K562 (cell line): ENCODE measurements around the gene ANAPC16. TPM values are rescaled to one million over a fixed set of nuclear protein-coding genes. Genes with fewer than 3 reads are reported as not detected.

Source experiments
- ATAC-seq: fragments of 200-7000 bp; cut with Tn5 transposase; 3 replicates; pipeline ENCODE4 v1.9.1; 2020; ENCODE audit warnings: moderate library complexity
- BruUV-seq: library from RNA; stranded (reverse); fragments of 400-500 nt; replicated peaks from 2 replicates; lab custom pipeline; 2021; lab: Mats Ljungman, UMichigan
- CTCF ChIA-PET: fragments of 300-600 bp; formaldehyde crosslinking; extraction: SDS; loops from one replicate; lab custom pipeline; 2021; ENCODE audit warnings: low intra/inter-chr PET ratio; lab: Yijun Ruan, JAX
- POLR2A ChIA-PET: fragments of 300-600, 350-650 bp; sonication (Branson Sonifier 250); formaldehyde crosslinking; extraction: SDS; loops from one replicate; lab custom pipeline; 2021; ENCODE audit warnings: antibody characterized with exemption, inconsistent platforms; lab: Yijun Ruan, JAX
- DNase-seq, 4 experiments: peaks; one replicate each; pipeline versions ENCODE4 v3.0.0 to v3.0.0-alpha.2; 2011 to 2018; ENCODE audit warnings: low spot score in 3 of 4, mixed read lengths in 3 of 4; ENCODE audit errors: extremely low read depth in 1 of 4
- FAIRE-seq: peaks from 2 replicates; lab custom pipeline; 2011; peaks lifted over from hg19 to GRCh38; lab: Jason Lieb, UNC
- H2AFZ ChIP-seq: 2 replicates; pipeline ENCODE4 v1.6.0; 2011; ENCODE audit warnings: low read depth, low read length, control low read depth, inconsistent platforms
- H3K27ac ChIP-seq: fragments of 200-600 bp; 3 replicates; pipeline ENCODE4 v1.8.0; 2011; ENCODE audit warnings: low read depth, mild to moderate bottlenecking, control low read depth, inconsistent platforms, low read length, moderate library complexity, mixed read lengths; ENCODE audit errors: extremely low read depth
- H3K27me3 ChIP-seq, 2 experiments: fragments of 300-600 bp in 1 of 2; 2 replicates in 1 of 2; 3 replicates in 1 of 2; pipeline versions ENCODE4 v1.6.0 to v1.8.0; 2011; ENCODE audit warnings: inconsistent platforms in 2 of 2, low read length in 2 of 2, mild to moderate bottlenecking in 1 of 2, mixed read lengths in 1 of 2, moderate library complexity in 1 of 2; ENCODE audit not compliant: control insufficient read depth in 2 of 2, insufficient read depth in 2 of 2
- H3K36me3 ChIP-seq: fragments of 300-600 bp; 3 replicates; pipeline ENCODE4 v1.8.0; 2011; ENCODE audit warnings: mild to moderate bottlenecking, low read length, inconsistent platforms; ENCODE audit not compliant: control insufficient read depth, insufficient read depth
- H3K4me1 ChIP-seq, 2 experiments: fragments of 200-600 bp in 1 of 2; replicated peaks in 1 of 2; 2 replicates in 1 of 2; 3 replicates in 1 of 2; pipeline versions ENCODE4 v1.5.1 to v1.8.0; 2011; ENCODE audit warnings: inconsistent platforms in 2 of 2, low read length in 2 of 2, mild to moderate bottlenecking in 1 of 2, mixed read lengths in 1 of 2, moderate library complexity in 1 of 2; ENCODE audit not compliant: control insufficient read depth in 2 of 2, insufficient read depth in 2 of 2
- H3K4me2 ChIP-seq: 2 replicates; pipeline ENCODE4 v1.6.1; 2011; ENCODE audit warnings: low read length, control low read depth, inconsistent platforms, mixed read lengths; ENCODE audit not compliant: insufficient read depth
- H3K4me3 ChIP-seq: fragments of 200-600 bp; sonication (generic), shearing (Covaris generic); 2 replicates; pipeline ENCODE4 v1.5.1; 2016; ENCODE audit warnings: control low read depth, inconsistent platforms
- H3K79me2 ChIP-seq: fragments of 200-600 bp; 3 replicates; pipeline ENCODE4 v1.8.0; 2011; ENCODE audit warnings: low read length, inconsistent platforms; ENCODE audit not compliant: control insufficient read depth, insufficient read depth
- H3K9ac ChIP-seq, 2 experiments: 2 replicates each; pipeline versions ENCODE4 v1.6.0 to v1.6.1; 2011; ENCODE audit warnings: low read depth in 2 of 2, low read length in 2 of 2, control low read depth in 1 of 2, inconsistent platforms in 1 of 2, mild to moderate bottlenecking in 1 of 2, mixed read lengths in 1 of 2; ENCODE audit not compliant: insufficient read depth in 1 of 2
- H3K9me1 ChIP-seq: one replicate; pipeline ENCODE4 v1.6.0; 2011; ENCODE audit warnings: inconsistent platforms, mild to moderate bottlenecking, low read length, moderate library complexity; ENCODE audit not compliant: control insufficient read depth, insufficient read depth
- H3K9me3 ChIP-seq: replicated peaks from 2 replicates; pipeline ENCODE4 v1.5.1; 2011; ENCODE audit warnings: low read depth, low read length, inconsistent platforms; ENCODE audit not compliant: control insufficient read depth, insufficient read depth
- H4K20me1 ChIP-seq: replicated peaks from 2 replicates; pipeline ENCODE4 v1.6.1; 2011; ENCODE audit warnings: low read length, inconsistent platforms, mixed read lengths; ENCODE audit not compliant: control insufficient read depth, insufficient read depth
- ATF1 ChIP-seq, 2 experiments: fragments of 450-650 bp in 1 of 2; IDR thresholded peaks; 2 replicates each; pipeline ENCODE4 v1.6.1; 2016; ENCODE audit warnings: missing compliant biosample characterization in 1 of 2, missing genetic modification characterization in 1 of 2
- MYBL2 ChIP-seq, 2 experiments: fragments of 450-650 bp in 1 of 2; sonication (generic) in 1 of 2; formaldehyde crosslinking in 1 of 2; IDR thresholded peaks; 2 replicates each; pipeline versions ENCODE4 v1.6.1 to v1.8.1; 2017 to 2022; ENCODE audit warnings: borderline replicate concordance in 1 of 2, inconsistent platforms in 1 of 2, low read depth in 1 of 2, mild to moderate bottlenecking in 1 of 2, missing genetic modification reagents in 1 of 2, moderate library complexity in 1 of 2
- NFATC3 ChIP-seq: fragments of 450-650 bp; IDR thresholded peaks from 2 replicates; pipeline ENCODE4 v1.6.1; 2017; ENCODE audit warnings: mild to moderate bottlenecking
- SAFB ChIP-seq: fragments of 200-400 bp; formaldehyde crosslinking; IDR thresholded peaks from 2 replicates; pipeline ENCODE4 v1.6.1; 2017; ENCODE audit warnings: low read depth, low read length, borderline replicate concordance
- TAF9B ChIP-seq: fragments of 450-650 bp; IDR thresholded peaks from 2 replicates; pipeline ENCODE4 v1.6.1; 2018; ENCODE audit warnings: mild to moderate bottlenecking; ENCODE audit not compliant: partially characterized antibody
- WHSC1 ChIP-seq: IDR thresholded peaks from one replicate; pipeline ENCODE4 v1.6.1; 2012; ENCODE audit warnings: low read length, control low read depth, inconsistent platforms
- ZFX ChIP-seq: sonication (generic); formaldehyde crosslinking; IDR thresholded peaks from 2 replicates; pipeline ENCODE4 v1.8.0; 2022; ENCODE audit warnings: mild to moderate bottlenecking, missing genetic modification reagents, moderate library complexity
- ZNF561 ChIP-seq: fragments of 450-650 bp; formaldehyde crosslinking; conservative IDR thresholded peaks from 2 replicates; pipeline ENCODE4 v1.4.0; 2020; ENCODE audit warnings: mild to moderate bottlenecking, moderate library complexity
- WGBS: fragments of 100-300 bp; shearing (Covaris generic); methylation state at CpG from one replicate; pipeline ENCODE4 v1.1.6; 2016; ENCODE audit warnings: low coverage, mixed read lengths; ENCODE audit not compliant: insufficient coverage; ENCODE audit errors: missing lambda C conversion rate; 5-methylcytosine and 5-hydroxymethylcytosine counted together
- in situ Hi-C: fragments of 300-500 bp; cut with MboI; formaldehyde crosslinking; loops from 4 replicates; pipeline ENCODE4 v1.15.0; 2018; ENCODE audit warnings: inconsistent platforms, mixed read lengths
- intact Hi-C: fragments of 100-400 bp; cut with micrococcal nuclease; formaldehyde crosslinking; loops from 2 replicates; pipeline ENCODE4 v1.14.2; 2022
- polyA plus RNA-seq, 8 experiments: library from polyadenylated mRNA; depleted of rRNA in 4 of 8; stranded (reverse) in 5 of 8; unstranded in 3 of 8; fragments of >200 nt; fragmentation: Nextera tagmentation in 2 of 8; fragmentation: Illumina TruSeq in 1 of 8; extraction: Ambion mirVana in 2 of 8; extraction: Trizol in 1 of 8; gene quantifications; 2 replicates each; pipeline versions ENCODE4 v1.2.1 to v1.2.3, GENCODE V29; 2011 to 2014; ENCODE audit warnings: inconsistent platforms in 1 of 8, missing spikeins in 1 of 8
- total RNA-seq, 7 experiments: library from RNA; depleted of rRNA in 6 of 7; stranded (reverse); fragments of >200 nt in 6 of 7; fragmentation: Illumina TruSeq in 2 of 7; extraction: Trizol in 2 of 7; gene quantifications; 2 replicates each; pipeline versions ENCODE4 v1.2.1 to v1.2.3, GENCODE V29; 2011 to 2021; ENCODE audit warnings: low replicate concordance in 1 of 7
- TF ChIP-seq, protein P1 (sequence below): fragments of 150-350 bp; IDR thresholded peaks from 2 replicates; pipeline ENCODE4 v1.6.1; 2014; ENCODE audit warnings: low read depth, mild to moderate bottlenecking, low read length, borderline replicate concordance
- TF ChIP-seq, protein P2 (sequence below): sonication (generic); formaldehyde crosslinking; IDR thresholded peaks from 2 replicates; pipeline ENCODE4 v1.8.1; 2023; ENCODE audit warnings: mild to moderate bottlenecking, missing genetic modification reagents
- TF ChIP-seq, protein P3 (sequence below): fragments of 450-650 bp; formaldehyde crosslinking; IDR thresholded peaks from 2 replicates; pipeline ENCODE4 v1.4.0; 2022; ENCODE audit warnings: missing genetic modification characterization

The ANAPC16 gene
- total and polyA plus RNA-seq, 9 of the 15 experiments (the other 6 are each of a cell fraction or from before 2014, with no cell fraction given): 42.6 to 208 (median 108) TPM

DNA sequence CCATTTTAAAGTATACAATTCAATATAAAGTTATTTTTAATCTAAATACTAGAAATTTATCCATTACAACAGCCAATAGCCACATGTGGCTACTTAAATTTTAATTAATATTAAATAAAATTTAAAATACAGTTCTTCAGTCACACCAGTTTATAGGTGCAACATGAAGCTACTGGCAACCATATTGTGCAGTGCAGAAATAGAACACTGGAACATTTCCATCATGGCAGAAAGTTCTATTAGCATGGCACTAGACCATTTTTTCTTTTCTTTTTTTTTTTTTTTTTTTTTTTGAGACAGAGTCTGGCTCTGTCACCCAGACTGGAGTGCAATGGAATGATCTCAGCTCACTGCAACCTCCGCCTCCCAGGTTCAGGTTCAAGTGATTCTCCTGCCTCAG is 5.5 kb downstream of the ANAPC16 start:
- no peaks in the 10 kb centered on the region for H4K20me1 ChIP-seq
- no peaks in the 10 kb centered on the region for H3K27me3 ChIP-seq
- CTCF ChIA-PET: interaction anchor here (0.6 to 1.3 kb wide), 2 partner anchors 14 to 173 kb away, joined by 3 to 4 read pairs; no protein-coding TSS in a partner anchor
- H3K9me1 ChIP-seq: no peaks in the 10 kb centered on the region
- H3K9me3 ChIP-seq: no peaks in the 10 kb centered on the region
- no TSS peak for BruUV-seq
- H3K79me2 ChIP-seq: peaks cover 50% of the 10 kb centered on the region
- in situ Hi-C loops (loop anchor here (5.0 to 10.0 kb wide), 2 partner anchors 106 to 316 kb away; no protein-coding TSS in a partner anchor), intact Hi-C loops (no loop called here)
- POLR2A ChIA-PET: interaction anchor here (0.6 to 9.2 kb wide), 5 partner anchors 8 to 69 kb away, joined by 3 to 70 read pairs (median 6); partner anchors contain the start of gene DDIT4
- H3K4me1 ChIP-seq: peaks cover 8 to 27% of the 10 kb centered on the region in 2 experiments; a peak in 4 of 5 replicates
- H3K27ac ChIP-seq: no peak overlapping the region
- 100% methylated on average over 1 of the region's 1 CpG for WGBS
- H3K36me3 ChIP-seq: peaks cover 31% of the 10 kb centered on the region
- H3K4me2 ChIP-seq: no peak overlapping the region
- H3K4me3 ChIP-seq: no peak overlapping the region
- no peak overlapping the region for H2AFZ ChIP-seq
- no peak overlapping the region for H3K9ac ChIP-seq
- ATAC-seq: no peak
- no peak for DNase-seq
- FAIRE-seq: no peak
- TF ChIP-seq ATF1 (CRISPR knock-in tag; IDR thresholded peaks at IDR 0.05) (no peak), ATF1 (tag; IDR thresholded peaks at IDR 0.05) (no peak), ZNF561 (no peak), WHSC1 (no peak), MYBL2 (IDR thresholded peaks at IDR 0.05; ENCODE audit: low read depth) (no peak), MYBL2 (CRISPR knock-in tag; IDR thresholded peaks at IDR 0.05; ENCODE audit: borderline replicate concordance) (no peak), SAFB (no peak), TAF9B (no peak), NFATC3 (no peak), ZFX (CRISPR knock-in tag) (no peak)
- TF ChIP-seq, protein P1, sequence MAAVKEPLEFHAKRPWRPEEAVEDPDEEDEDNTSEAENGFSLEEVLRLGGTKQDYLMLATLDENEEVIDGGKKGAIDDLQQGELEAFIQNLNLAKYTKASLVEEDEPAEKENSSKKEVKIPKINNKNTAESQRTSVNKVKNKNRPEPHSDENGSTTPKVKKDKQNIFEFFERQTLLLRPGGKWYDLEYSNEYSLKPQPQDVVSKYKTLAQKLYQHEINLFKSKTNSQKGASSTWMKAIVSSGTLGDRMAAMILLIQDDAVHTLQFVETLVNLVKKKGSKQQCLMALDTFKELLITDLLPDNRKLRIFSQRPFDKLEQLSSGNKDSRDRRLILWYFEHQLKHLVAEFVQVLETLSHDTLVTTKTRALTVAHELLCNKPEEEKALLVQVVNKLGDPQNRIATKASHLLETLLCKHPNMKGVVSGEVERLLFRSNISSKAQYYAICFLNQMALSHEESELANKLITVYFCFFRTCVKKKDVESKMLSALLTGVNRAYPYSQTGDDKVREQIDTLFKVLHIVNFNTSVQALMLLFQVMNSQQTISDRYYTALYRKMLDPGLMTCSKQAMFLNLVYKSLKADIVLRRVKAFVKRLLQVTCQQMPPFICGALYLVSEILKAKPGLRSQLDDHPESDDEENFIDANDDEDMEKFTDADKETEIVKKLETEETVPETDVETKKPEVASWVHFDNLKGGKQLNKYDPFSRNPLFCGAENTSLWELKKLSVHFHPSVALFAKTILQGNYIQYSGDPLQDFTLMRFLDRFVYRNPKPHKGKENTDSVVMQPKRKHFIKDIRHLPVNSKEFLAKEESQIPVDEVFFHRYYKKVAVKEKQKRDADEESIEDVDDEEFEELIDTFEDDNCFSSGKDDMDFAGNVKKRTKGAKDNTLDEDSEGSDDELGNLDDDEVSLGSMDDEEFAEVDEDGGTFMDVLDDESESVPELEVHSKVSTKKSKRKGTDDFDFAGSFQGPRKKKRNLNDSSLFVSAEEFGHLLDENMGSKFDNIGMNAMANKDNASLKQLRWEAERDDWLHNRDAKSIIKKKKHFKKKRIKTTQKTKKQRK: no peak
- TF ChIP-seq, protein P2, sequence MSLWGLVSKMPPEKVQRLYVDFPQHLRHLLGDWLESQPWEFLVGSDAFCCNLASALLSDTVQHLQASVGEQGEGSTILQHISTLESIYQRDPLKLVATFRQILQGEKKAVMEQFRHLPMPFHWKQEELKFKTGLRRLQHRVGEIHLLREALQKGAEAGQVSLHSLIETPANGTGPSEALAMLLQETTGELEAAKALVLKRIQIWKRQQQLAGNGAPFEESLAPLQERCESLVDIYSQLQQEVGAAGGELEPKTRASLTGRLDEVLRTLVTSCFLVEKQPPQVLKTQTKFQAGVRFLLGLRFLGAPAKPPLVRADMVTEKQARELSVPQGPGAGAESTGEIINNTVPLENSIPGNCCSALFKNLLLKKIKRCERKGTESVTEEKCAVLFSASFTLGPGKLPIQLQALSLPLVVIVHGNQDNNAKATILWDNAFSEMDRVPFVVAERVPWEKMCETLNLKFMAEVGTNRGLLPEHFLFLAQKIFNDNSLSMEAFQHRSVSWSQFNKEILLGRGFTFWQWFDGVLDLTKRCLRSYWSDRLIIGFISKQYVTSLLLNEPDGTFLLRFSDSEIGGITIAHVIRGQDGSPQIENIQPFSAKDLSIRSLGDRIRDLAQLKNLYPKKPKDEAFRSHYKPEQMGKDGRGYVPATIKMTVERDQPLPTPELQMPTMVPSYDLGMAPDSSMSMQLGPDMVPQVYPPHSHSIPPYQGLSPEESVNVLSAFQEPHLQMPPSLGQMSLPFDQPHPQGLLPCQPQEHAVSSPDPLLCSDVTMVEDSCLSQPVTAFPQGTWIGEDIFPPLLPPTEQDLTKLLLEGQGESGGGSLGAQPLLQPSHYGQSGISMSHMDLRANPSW (CRISPR knock-in tag): no peak
- TF ChIP-seq, protein P3, sequence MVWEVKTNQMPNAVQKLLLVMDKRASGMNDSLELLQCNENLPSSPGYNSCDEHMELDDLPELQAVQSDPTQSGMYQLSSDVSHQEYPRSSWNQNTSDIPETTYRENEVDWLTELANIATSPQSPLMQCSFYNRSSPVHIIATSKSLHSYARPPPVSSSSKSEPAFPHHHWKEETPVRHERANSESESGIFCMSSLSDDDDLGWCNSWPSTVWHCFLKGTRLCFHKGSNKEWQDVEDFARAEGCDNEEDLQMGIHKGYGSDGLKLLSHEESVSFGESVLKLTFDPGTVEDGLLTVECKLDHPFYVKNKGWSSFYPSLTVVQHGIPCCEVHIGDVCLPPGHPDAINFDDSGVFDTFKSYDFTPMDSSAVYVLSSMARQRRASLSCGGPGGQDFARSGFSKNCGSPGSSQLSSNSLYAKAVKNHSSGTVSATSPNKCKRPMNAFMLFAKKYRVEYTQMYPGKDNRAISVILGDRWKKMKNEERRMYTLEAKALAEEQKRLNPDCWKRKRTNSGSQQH (CRISPR knock-in tag): no peak
